ENCODE results near the gene AP1G1. TPM values are rescaled to one million over a fixed set of nuclear protein-coding genes. Genes with fewer than 3 reads are reported as not detected.
"Not testable (repeated sequence)": the region's sequence is repeated elsewhere in the genome, so short reads cannot be mapped to it uniquely, and the experiment has no call there.

The AP1G1 gene
- total and polyA plus RNA-seq, 3 experiments from 2014 or later = 10.9 to 83.3 (median 80.4) TPM

GRCh38 chr16:71689901-71690300, 118.7 kb downstream of the AP1G1 start:
- Mint-ChIP-seq H3K9me3 (no peaks in the 10 kb centered on the region), H3K4me3 (no peak overlapping the region), H3K36me3 (peaks cover 4 to 51% (median 15%) of the 10 kb centered on the region in 3 donors), H3K4me1 (no peaks in the 10 kb centered on the region), H3K27ac (no peak overlapping the region), H3K27me3 (no peaks in the 10 kb centered on the region)
- CTCF ChIA-PET = no interaction called here
- H3K36me3 ChIP-seq (ENCODE audit: insufficient read depth, low read length) = no peaks in the 10 kb centered on the region
- POLR2A ChIA-PET = no interaction called here
- H3K9me3 ChIP-seq (ENCODE audit: low read length) = no peaks in the 10 kb centered on the region
- H3K27ac ChIP-seq (ENCODE audit: low read depth, low read length) = no peak overlapping the region
- no peak overlapping the region for H3K4me3 ChIP-seq (ENCODE audit: low read length)
- no peaks in the 10 kb centered on the region for H3K27me3 ChIP-seq (ENCODE audit: insufficient read depth, low read length, poor library complexity, severe bottlenecking)
- no peak for DNase-seq
- no peaks in the 10 kb centered on the region for H3K4me1 ChIP-seq (ENCODE audit: insufficient read depth, low read length)

GRCh38 chr16:71687861-71688260, 120.8 kb downstream of the AP1G1 start:
- ChIA-PET POLR2A (no interaction called here), CTCF (no interaction called here)
- H3K4me1 Mint-ChIP-seq = no peaks in the 10 kb centered on the region

GRCh38 chr16:71684280-71684679, 124.4 kb downstream of the AP1G1 start:
- CTCF ChIA-PET = interaction anchor here (1.3 to 1.6 kb wide), 2 partner anchors 15 to 73 kb away, joined by 4 read pairs; no protein-coding TSS in a partner anchor
- H3K9me3 Mint-ChIP-seq; H3K4me3 ChIP-seq (ENCODE audit: low read length); H3K27ac ChIP-seq (ENCODE audit: low read depth, low read length); DNase-seq; H3K4me1 ChIP-seq (ENCODE audit: insufficient read depth, low read length); H3K9me3 ChIP-seq (ENCODE audit: low read length); POLR2A ChIA-PET; H3K27me3 ChIP-seq (ENCODE audit: insufficient read depth, low read length, poor library complexity, severe bottlenecking); H3K4me3 Mint-ChIP-seq; H3K4me1 Mint-ChIP-seq; H3K36me3 ChIP-seq (ENCODE audit: insufficient read depth, low read length); H3K27me3 Mint-ChIP-seq; H3K27ac Mint-ChIP-seq: not testable (repeated sequence)
- peaks cover 21 to 67% (median 22%) of the 10 kb centered on the region in 3 donors for H3K36me3 Mint-ChIP-seq

More at GRCh38 chr16:71687861-71688260, 120.8 kb downstream of the AP1G1 start:
- Mint-ChIP-seq H3K27me3 (no peaks in the 10 kb centered on the region), H3K27ac (no peak overlapping the region), H3K36me3 (peaks cover 18 to 63% (median 20%) of the 10 kb centered on the region in 3 donors), H3K4me3 (no peak overlapping the region), H3K9me3 (peaks cover 0 to 2% (median 0%) of the 10 kb centered on the region in 5 donors)
- no peak for DNase-seq
- no peaks in the 10 kb centered on the region for H3K4me1 ChIP-seq (ENCODE audit: insufficient read depth, low read length)
- H3K36me3 ChIP-seq (ENCODE audit: insufficient read depth, low read length) = no peaks in the 10 kb centered on the region
- H3K27ac ChIP-seq (ENCODE audit: low read depth, low read length) = no peak overlapping the region
- H3K27me3 ChIP-seq (ENCODE audit: insufficient read depth, low read length, poor library complexity, severe bottlenecking) = no peaks in the 10 kb centered on the region
- H3K9me3 ChIP-seq (ENCODE audit: low read length) = no peaks in the 10 kb centered on the region
- no peak overlapping the region for H3K4me3 ChIP-seq (ENCODE audit: low read length)

- Histone ChIP-seq H3K9me3 (ENCODE audit: low read length) (no peaks in the 10 kb centered on the region), H3K4me1 (ENCODE audit: insufficient read depth, low read length) (no peaks in the 10 kb centered on the region), H3K36me3 (ENCODE audit: insufficient read depth, low read length) (no peaks in the 10 kb centered on the region), H3K27ac (ENCODE audit: low read depth, low read length) (no peak overlapping the region), H3K4me3 (ENCODE audit: low read length) (no peak overlapping the region), H3K27me3 (ENCODE audit: insufficient read depth, low read length, poor library complexity, severe bottlenecking) (no peaks in the 10 kb centered on the region)
- Mint-ChIP-seq H3K9me3 (peaks cover 0 to 2% (median 0%) of the 10 kb centered on the region in 5 donors), H3K4me1 (no peaks in the 10 kb centered on the region), H3K27me3 (no peaks in the 10 kb centered on the region), H3K36me3 (peaks cover 16 to 65% (median 17%) of the 10 kb centered on the region in 3 donors), H3K27ac (no peak overlapping the region), H3K4me3 (no peak overlapping the region)
- POLR2A ChIA-PET = no interaction called here
- no peak for DNase-seq
- CTCF ChIA-PET = interaction anchor here (0.7 kb wide), 1 partner anchor 10 kb away, joined by 3 read pairs; no protein-coding TSS in a partner anchor
Observed at GRCh38 chr16:71681360-71681759, 127.3 kb downstream of the AP1G1 start.

Other genes starting within 250 kb of the AP1G1 start
- gene TAT, start 231.7 kb downstream of the AP1G1 start, total RNA-seq = not detected
- 0.06 TPM for gene TAT, start 231.7 kb downstream of the AP1G1 start, polyA plus RNA-seq
- gene MARVELD3, start 182.7 kb downstream of the AP1G1 start, total RNA-seq = not detected
- gene MARVELD3, start 182.7 kb downstream of the AP1G1 start, polyA plus RNA-seq = not detected
- 10 to 100 TPM; 14.3 to 14.4 TPM for gene PHLPP2, start 84.1 kb downstream of the AP1G1 start, total RNA-seq
- 1.7 TPM for gene PHLPP2, start 84.1 kb downstream of the AP1G1 start, polyA plus RNA-seq
- gene ATXN1L, start 37.1 kb upstream of the AP1G1 start, total RNA-seq = 10 to 100 TPM; 16.9 to 19.7 TPM
- 11.9 TPM for gene ATXN1L, start 37.1 kb upstream of the AP1G1 start, polyA plus RNA-seq
- 1 to 10 TPM; 3.3 to 5.3 TPM for gene ZNF821, start 75.3 kb upstream of the AP1G1 start, total RNA-seq
- 12.6 TPM for gene ZNF821, start 75.3 kb upstream of the AP1G1 start, polyA plus RNA-seq
- gene IST1, start 86.7 kb upstream of the AP1G1 start, total RNA-seq = 100 to 1,000 TPM; 172 to 177 TPM
- 144 TPM for gene IST1, start 86.7 kb upstream of the AP1G1 start, polyA plus RNA-seq
- not detected for gene PKD1L3, start 191.6 kb upstream of the AP1G1 start, total RNA-seq
- gene PKD1L3, start 191.6 kb upstream of the AP1G1 start, polyA plus RNA-seq = not detected
- 10 to 100 TPM; 26.2 to 28.5 TPM for gene DHODH, start 199.9 kb upstream of the AP1G1 start, total RNA-seq
- 10.7 TPM for gene DHODH, start 199.9 kb upstream of the AP1G1 start, polyA plus RNA-seq
- not detected for gene HP, start 245.7 kb upstream of the AP1G1 start, total RNA-seq
- not detected for gene HP, start 245.7 kb upstream of the AP1G1 start, polyA plus RNA-seq

Data from CD8-positive, alpha-beta memory T cell (primary cell).